ENCODE measurements around the gene DPPA5.
"Not testable (repeated sequence)": the region's sequence is repeated elsewhere in the genome, so short reads cannot be mapped to it uniquely, and the experiment has no call there.

The DPPA5 gene

GRCh38 chr6:73382462-73383113, 28.5 kb upstream of the DPPA5 start:
- Histone ChIP-seq H3K9ac (ENCODE audit: low read depth, low read length, poor library complexity, severe bottlenecking) (no peak overlapping the region), H3K9me2 (replicated peaks; ENCODE audit: low read depth, low read length) (no peaks in the 10 kb centered on the region), H3F3A (ENCODE audit: low read depth) (no peaks in the 10 kb centered on the region), H2AFZ (ENCODE audit: low read length) (no peak overlapping the region), H3K4me3 (ENCODE audit: low read length, poor library complexity, severe bottlenecking) (no peak overlapping the region), H3K27me3 (ENCODE audit: insufficient read depth, low read length, poor library complexity, severe bottlenecking) (no peaks in the 10 kb centered on the region), H3K36me3 (ENCODE audit: insufficient read depth, low read length) (no peaks in the 10 kb centered on the region), H3K4me1 (ENCODE audit: insufficient read depth, low read length, poor library complexity, severe bottlenecking) (no peaks in the 10 kb centered on the region), H3K4me2 (ENCODE audit: low read depth, low read length, poor library complexity, severe bottlenecking) (no peak overlapping the region), H3K9me3 (ENCODE audit: insufficient read depth, low read depth, low read length) (no peaks in the 10 kb centered on the region), H4K20me1 (ENCODE audit: insufficient read depth, low read length, poor library complexity, severe bottlenecking) (no peaks in the 10 kb centered on the region), H3K79me2 (ENCODE audit: insufficient read depth, low read length) (no peaks in the 10 kb centered on the region)
- TF ChIP-seq CTCF (conservative IDR thresholded peaks at IDR 0.05; ENCODE audit: low read length) (no peak), EZH2phosphoT487 (IDR thresholded peaks at IDR 0.05; ENCODE audit: borderline replicate concordance) (no peak)

DNA sequence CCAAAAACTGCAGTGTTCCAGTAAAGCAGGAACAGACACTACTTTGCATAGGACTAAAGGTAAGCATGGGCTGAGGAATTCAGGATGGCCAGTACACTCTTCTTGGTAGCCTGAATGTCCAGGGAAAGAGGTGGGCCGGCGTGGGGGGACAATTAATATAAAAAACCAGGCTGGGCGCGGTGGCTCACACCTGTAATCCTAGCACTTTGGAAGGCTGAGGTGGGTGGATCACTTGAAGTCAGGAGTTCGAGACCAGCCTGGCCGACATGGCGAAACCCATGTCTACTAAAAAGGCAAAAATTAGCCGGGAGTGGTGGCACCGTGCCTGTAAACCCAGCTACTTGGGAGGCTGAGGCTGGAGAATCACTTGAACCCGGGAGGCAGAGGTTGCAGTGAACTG, 27.5 kb upstream of the DPPA5 start:
- H3K9ac ChIP-seq (ENCODE audit: low read depth, low read length, poor library complexity, severe bottlenecking); H3K9me3 ChIP-seq (ENCODE audit: insufficient read depth, low read depth, low read length); H3K4me3 ChIP-seq (ENCODE audit: low read length, poor library complexity, severe bottlenecking); H3K4me2 ChIP-seq (ENCODE audit: low read depth, low read length, poor library complexity, severe bottlenecking); H4K20me1 ChIP-seq (ENCODE audit: insufficient read depth, low read length, poor library complexity, severe bottlenecking); H3K79me2 ChIP-seq (ENCODE audit: insufficient read depth, low read length); H3K9me2 ChIP-seq (replicated peaks; ENCODE audit: low read depth, low read length); H3F3A ChIP-seq (ENCODE audit: low read depth); H2AFZ ChIP-seq (ENCODE audit: low read length); H3K27me3 ChIP-seq (ENCODE audit: insufficient read depth, low read length, poor library complexity, severe bottlenecking); H3K4me1 ChIP-seq (ENCODE audit: insufficient read depth, low read length, poor library complexity, severe bottlenecking); H3K36me3 ChIP-seq (ENCODE audit: insufficient read depth, low read length): not testable (repeated sequence)

DNA sequence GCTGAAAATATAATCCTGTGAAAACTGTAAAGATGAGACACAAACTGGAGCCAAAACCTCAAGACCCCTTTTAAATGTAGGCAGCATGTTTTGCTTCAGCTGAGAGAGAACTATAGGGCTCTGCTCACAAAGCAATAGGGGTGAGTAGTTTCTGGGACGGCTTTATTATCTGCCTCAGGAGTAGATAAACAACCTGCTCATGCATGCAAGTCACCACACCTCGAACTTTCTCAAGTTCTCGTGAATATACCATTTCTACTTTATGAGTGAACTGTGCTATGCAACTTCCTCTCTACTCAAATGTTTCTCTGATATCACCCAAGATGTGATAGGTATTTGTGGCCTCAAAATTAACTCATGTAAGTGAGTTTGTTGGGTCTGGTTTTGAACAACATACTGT, 23.1 kb upstream of the DPPA5 start:
- no peak for TF ChIP-seq CTCF (conservative IDR thresholded peaks at IDR 0.05; ENCODE audit: low read length)
- no peak for TF ChIP-seq EZH2phosphoT487 (IDR thresholded peaks at IDR 0.05; ENCODE audit: borderline replicate concordance)
- H3K79me2 ChIP-seq (ENCODE audit: insufficient read depth, low read length) = no peaks in the 10 kb centered on the region
- H3K9me2 ChIP-seq (replicated peaks; ENCODE audit: low read depth, low read length) = no peaks in the 10 kb centered on the region
- no peaks in the 10 kb centered on the region for H3F3A ChIP-seq (ENCODE audit: low read depth)
- no peaks in the 10 kb centered on the region for H4K20me1 ChIP-seq (ENCODE audit: insufficient read depth, low read length, poor library complexity, severe bottlenecking)
- H3K27me3 ChIP-seq (ENCODE audit: insufficient read depth, low read length, poor library complexity, severe bottlenecking) = no peaks in the 10 kb centered on the region
- H3K4me2 ChIP-seq (ENCODE audit: low read depth, low read length, poor library complexity, severe bottlenecking) = no peak overlapping the region
- H3K36me3 ChIP-seq (ENCODE audit: insufficient read depth, low read length) = no peaks in the 10 kb centered on the region
- H3K9ac ChIP-seq (ENCODE audit: low read depth, low read length, poor library complexity, severe bottlenecking) = no peak overlapping the region
- no peak overlapping the region for H2AFZ ChIP-seq (ENCODE audit: low read length)
- no peaks in the 10 kb centered on the region for H3K4me1 ChIP-seq (ENCODE audit: insufficient read depth, low read length, poor library complexity, severe bottlenecking)
- H3K9me3 ChIP-seq (ENCODE audit: insufficient read depth, low read depth, low read length) = no peaks in the 10 kb centered on the region
- no peak overlapping the region for H3K4me3 ChIP-seq (ENCODE audit: low read length, poor library complexity, severe bottlenecking)

- no peaks in the 10 kb centered on the region for H3K36me3 ChIP-seq (ENCODE audit: insufficient read depth, low read length)
- H3F3A ChIP-seq (ENCODE audit: low read depth) = no peaks in the 10 kb centered on the region
- H3K9me3 ChIP-seq (ENCODE audit: insufficient read depth, low read depth, low read length) = no peaks in the 10 kb centered on the region; the same call in 1 of the 2 replicates
- no peak overlapping the region for H3K9ac ChIP-seq (ENCODE audit: low read depth, low read length, poor library complexity, severe bottlenecking)
- no peak overlapping the region for H2AFZ ChIP-seq (ENCODE audit: low read length)
- H3K9me2 ChIP-seq (replicated peaks; ENCODE audit: low read depth, low read length) = no peaks in the 10 kb centered on the region
- H3K4me2 ChIP-seq (ENCODE audit: low read depth, low read length, poor library complexity, severe bottlenecking) = no peak overlapping the region
- no peak overlapping the region for H3K4me3 ChIP-seq (ENCODE audit: low read length, poor library complexity, severe bottlenecking)
- no peaks in the 10 kb centered on the region for H3K4me1 ChIP-seq (ENCODE audit: insufficient read depth, low read length, poor library complexity, severe bottlenecking)
- no peaks in the 10 kb centered on the region for H4K20me1 ChIP-seq (ENCODE audit: insufficient read depth, low read length, poor library complexity, severe bottlenecking)
- H3K79me2 ChIP-seq (ENCODE audit: insufficient read depth, low read length) = no peaks in the 10 kb centered on the region
- TF ChIP-seq EZH2phosphoT487 (IDR thresholded peaks at IDR 0.05; ENCODE audit: borderline replicate concordance) (no peak), CTCF (conservative IDR thresholded peaks at IDR 0.05; ENCODE audit: low read length) (no peak)
- H3K27me3 ChIP-seq (ENCODE audit: insufficient read depth, low read length, poor library complexity, severe bottlenecking) = no peaks in the 10 kb centered on the region
Observed at GRCh38 chr6:73375216-73375615, 21.1 kb upstream of the DPPA5 start.
